ENCODE data around the gene FGF4.

The FGF4 gene

GRCh38 chr11:69730500-69730899 lies 44.6 kb downstream of the FGF4 start:
- DNase-seq (ENCODE audit: low read depth) = no peak
- no peak for TF ChIP-seq CTCF (IDR thresholded peaks at IDR 0.05; ENCODE audit: control insufficient read depth, insufficient read depth, low read depth, low read length, missing control alignments)
- H3K4me3 ChIP-seq (ENCODE audit: control insufficient read depth, low read depth, low read length) = no peak overlapping the region

GRCh38 chr11:69729252-69729651 lies 45.9 kb downstream of the FGF4 start:
- no peak overlapping the region for H3K4me3 ChIP-seq (ENCODE audit: control insufficient read depth, low read depth, low read length)
- TF ChIP-seq CTCF (IDR thresholded peaks at IDR 0.05; ENCODE audit: control insufficient read depth, insufficient read depth, low read depth, low read length, missing control alignments) = no peak
- no peak for DNase-seq (ENCODE audit: low read depth)

- TF ChIP-seq CTCF (IDR thresholded peaks at IDR 0.05; ENCODE audit: control insufficient read depth, insufficient read depth, low read depth, low read length, missing control alignments) = no peak
- no peak for DNase-seq (ENCODE audit: low read depth)
- no peak overlapping the region for H3K4me3 ChIP-seq (ENCODE audit: control insufficient read depth, low read depth, low read length)
Observed at GRCh38 chr11:69727266-69727665, 47.9 kb downstream of the FGF4 start.

GRCh38 chr11:69726481-69726880 lies 48.7 kb downstream of the FGF4 start:
- TF ChIP-seq CTCF (IDR thresholded peaks at IDR 0.05; ENCODE audit: control insufficient read depth, insufficient read depth, low read depth, low read length, missing control alignments) = no peak
- H3K4me3 ChIP-seq (ENCODE audit: control insufficient read depth, low read depth, low read length) = no peak overlapping the region
- DNase-seq (ENCODE audit: low read depth) = no peak

GRCh38 chr11:69726019-69726418 lies 49.1 kb downstream of the FGF4 start:
- no peak for TF ChIP-seq CTCF (IDR thresholded peaks at IDR 0.05; ENCODE audit: control insufficient read depth, insufficient read depth, low read depth, low read length, missing control alignments)
- no peak for DNase-seq (ENCODE audit: low read depth)
- H3K4me3 ChIP-seq (ENCODE audit: control insufficient read depth, low read depth, low read length) = no peak overlapping the region

GRCh38 chr11:69721745-69722144 lies 53.4 kb downstream of the FGF4 start:
- peak; percentile 34 for TF ChIP-seq CTCF (IDR thresholded peaks at IDR 0.05; ENCODE audit: control insufficient read depth, insufficient read depth, low read depth, low read length, missing control alignments)
- DNase-seq (ENCODE audit: low read depth) = no peak
- no peak overlapping the region for H3K4me3 ChIP-seq (ENCODE audit: control insufficient read depth, low read depth, low read length)

GRCh38 chr11:69721106-69721505 lies 54.0 kb downstream of the FGF4 start:
- DNase-seq (ENCODE audit: low read depth) = no peak
- no peak for TF ChIP-seq CTCF (IDR thresholded peaks at IDR 0.05; ENCODE audit: control insufficient read depth, insufficient read depth, low read depth, low read length, missing control alignments)
- no peak overlapping the region for H3K4me3 ChIP-seq (ENCODE audit: control insufficient read depth, low read depth, low read length)
